Subcutaneous abdominal adipose tissue (tissue), 5 donors: ENCODE measurements around the gene GRM8.

ENCODE experiments used
- H3K27ac ChIP-seq: one replicate; pipeline ENCODE4 v1.7.0; 2013; ENCODE audit warnings: low read depth, mild to moderate bottlenecking, inconsistent platforms, low read length, moderate library complexity
- H3K27me3 ChIP-seq, 5 donors: one replicate each; pipeline ENCODE4 v1.7.0; 2013; ENCODE audit warnings: low read length in 5 of 5, inconsistent platforms in 1 of 5; ENCODE audit not compliant: control insufficient read depth in 5 of 5, insufficient read depth in 4 of 5
- H3K36me3 ChIP-seq, 5 donors: one replicate each; pipeline ENCODE4 v1.7.0; 2013; ENCODE audit warnings: low read length in 5 of 5; ENCODE audit not compliant: control insufficient read depth in 5 of 5, insufficient read depth in 5 of 5
- H3K4me1 ChIP-seq, 5 donors: one replicate each; pipeline ENCODE4 v1.7.0; 2013; ENCODE audit warnings: low read length in 5 of 5, mild to moderate bottlenecking in 3 of 5, moderate library complexity in 1 of 5; ENCODE audit not compliant: control insufficient read depth in 5 of 5, insufficient read depth in 5 of 5
- H3K4me3 ChIP-seq, 5 donors: one replicate each; pipeline ENCODE4 v1.7.0; 2013; ENCODE audit warnings: low read length in 5 of 5, low read depth in 1 of 5
- H3K9ac ChIP-seq, 5 donors: one replicate each; pipeline ENCODE4 v1.7.0; 2013; ENCODE audit warnings: low read length in 5 of 5, mild to moderate bottlenecking in 4 of 5, moderate library complexity in 3 of 5
- H3K9me3 ChIP-seq, 5 donors: one replicate each; pipeline ENCODE4 v1.7.0; 2013; ENCODE audit warnings: low read length in 5 of 5; ENCODE audit not compliant: control insufficient read depth in 5 of 5
- donor health status: healthy.
- donor health status: healthy.
- donor health status: healthy.
- donor health status: healthy.
- donor health status: healthy.

Gene GRM8

DNA sequence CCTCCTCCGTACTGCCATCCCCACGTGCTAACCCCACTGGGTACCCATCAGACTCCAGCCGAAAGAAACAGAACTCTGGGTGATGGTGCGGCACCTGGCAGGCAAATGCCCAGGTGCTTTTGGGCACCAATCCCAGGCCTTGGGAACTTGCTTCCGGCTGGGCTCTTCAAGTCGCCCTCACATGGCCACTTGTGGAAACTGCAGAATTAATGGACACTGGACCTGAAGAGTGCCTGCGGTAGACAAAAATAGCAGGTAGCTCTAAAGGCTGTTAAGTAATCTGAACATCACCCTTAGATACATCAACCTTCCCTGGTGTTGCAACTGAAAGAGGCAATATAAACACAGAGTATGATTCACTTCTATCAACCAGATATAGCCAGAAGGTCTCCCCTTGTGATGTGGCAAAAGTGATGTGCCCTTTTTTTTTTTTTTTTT lies 644.4 kb downstream of the GRM8 start:
- H3K9me3 ChIP-seq: no peaks in the 10 kb centered on the region
- no peaks in the 10 kb centered on the region for H3K27me3 ChIP-seq
- H3K4me3 ChIP-seq: no peak overlapping the region
- H3K36me3 ChIP-seq: no peaks in the 10 kb centered on the region
- no peak overlapping the region for H3K27ac ChIP-seq
- no peak overlapping the region for H3K9ac ChIP-seq
- no peaks in the 10 kb centered on the region for H3K4me1 ChIP-seq

DNA sequence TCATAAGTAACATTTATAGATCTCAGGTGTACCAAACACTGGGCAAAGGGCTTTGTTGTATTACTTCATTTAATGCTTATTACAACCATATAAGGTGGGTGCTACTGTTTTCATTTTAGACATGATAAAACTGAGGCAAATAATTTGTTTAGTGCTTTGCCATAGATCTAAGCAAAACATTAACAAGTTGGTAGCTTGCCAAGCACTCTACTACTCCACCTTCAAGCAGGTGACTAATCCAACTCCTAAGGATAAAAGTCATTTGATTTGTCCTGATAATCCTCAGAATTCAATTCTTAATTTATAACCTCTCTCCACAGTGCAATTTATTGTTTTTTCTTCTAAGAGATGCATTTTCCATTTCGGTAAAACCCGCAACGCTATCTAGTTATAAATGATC lies 646.4 kb downstream of the GRM8 start:
- Histone ChIP-seq H3K9ac (no peak overlapping the region), H3K9me3 (no peaks in the 10 kb centered on the region), H3K4me1 (no peaks in the 10 kb centered on the region), H3K36me3 (no peaks in the 10 kb centered on the region), H3K4me3 (no peak overlapping the region), H3K27ac (no peak overlapping the region), H3K27me3 (no peaks in the 10 kb centered on the region)

DNA sequence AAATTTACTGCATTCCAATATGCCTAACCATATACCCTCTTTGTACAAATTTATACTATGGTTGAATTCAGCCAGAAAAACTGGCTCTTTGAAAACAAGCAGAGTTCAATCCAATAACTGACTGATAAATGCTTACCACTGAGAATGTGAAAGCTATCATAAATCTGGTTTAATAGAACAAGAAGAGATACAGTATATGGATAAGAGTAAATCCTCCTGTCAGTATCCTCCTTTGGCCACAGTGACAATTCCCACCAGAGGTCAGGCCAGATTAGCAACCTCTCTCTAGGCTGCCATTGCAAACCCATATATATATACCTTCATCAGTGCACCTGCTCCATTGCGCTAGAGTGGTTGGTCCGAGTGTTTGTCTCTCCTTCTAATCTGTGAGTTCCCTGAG lies 647.2 kb downstream of the GRM8 start:
- no peaks in the 10 kb centered on the region for H3K27me3 ChIP-seq
- H3K36me3 ChIP-seq: no peaks in the 10 kb centered on the region
- H3K27ac ChIP-seq: no peak overlapping the region
- H3K9ac ChIP-seq: no peak overlapping the region
- no peaks in the 10 kb centered on the region for H3K4me1 ChIP-seq
- H3K9me3 ChIP-seq: no peaks in the 10 kb centered on the region
- no peak overlapping the region for H3K4me3 ChIP-seq

DNA sequence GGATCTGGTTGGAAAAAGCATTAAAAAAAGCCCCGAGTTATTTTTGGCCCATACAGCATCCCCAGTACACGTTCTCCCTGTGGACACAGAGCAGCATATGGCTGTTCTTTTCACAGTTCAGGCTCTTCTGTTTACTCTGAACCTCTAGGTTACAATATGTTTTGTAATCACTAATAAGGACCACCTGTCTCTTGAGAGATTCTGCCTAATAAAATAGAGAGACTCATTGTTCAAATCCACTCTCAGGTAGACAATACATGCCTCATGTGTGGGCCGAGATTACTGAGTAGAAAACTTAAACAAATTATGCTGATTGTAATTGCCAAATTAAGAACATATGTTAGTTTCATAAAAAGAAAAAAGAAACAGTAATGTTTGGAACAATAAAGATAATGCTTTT lies 647.7 kb downstream of the GRM8 start:
- no peaks in the 10 kb centered on the region for H3K27me3 ChIP-seq
- H3K4me3 ChIP-seq: no peak overlapping the region
- no peaks in the 10 kb centered on the region for H3K9me3 ChIP-seq
- no peaks in the 10 kb centered on the region for H3K36me3 ChIP-seq
- no peaks in the 10 kb centered on the region for H3K4me1 ChIP-seq
- no peak overlapping the region for H3K9ac ChIP-seq
- no peak overlapping the region for H3K27ac ChIP-seq

DNA sequence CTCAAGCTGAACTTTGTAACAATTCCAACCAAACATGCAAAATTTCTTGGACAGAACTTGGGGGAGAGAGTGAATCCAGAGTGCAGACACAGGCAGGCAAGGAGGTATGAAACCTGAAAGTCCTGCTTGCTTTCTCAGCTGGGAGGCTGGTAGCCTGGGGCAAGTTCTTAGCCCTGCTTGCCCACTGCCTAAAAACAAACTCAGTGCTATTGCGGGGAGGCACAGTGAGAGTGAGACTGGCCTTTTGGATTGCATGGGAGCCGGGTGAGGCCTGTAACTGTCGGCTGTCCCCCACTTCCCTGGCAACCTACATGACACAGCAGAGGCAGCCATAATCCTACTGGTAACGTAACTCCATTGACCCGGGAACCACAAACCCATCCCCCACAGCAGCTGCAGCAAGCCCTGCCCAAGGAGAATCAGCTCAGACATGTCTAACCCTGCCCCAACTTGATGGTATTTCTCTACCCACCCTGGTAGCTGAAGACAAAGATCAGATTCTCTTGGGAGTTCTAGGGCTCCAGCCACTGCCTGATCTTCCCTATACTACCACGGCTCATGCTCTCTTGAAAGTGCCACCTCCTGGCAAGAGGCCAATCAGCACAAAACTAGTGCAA lies 663.6 kb downstream of the GRM8 start:
- H3K9ac ChIP-seq: no peak overlapping the region
- H3K4me1 ChIP-seq: no peaks in the 10 kb centered on the region
- peaks cover 0 to 14% (median 5%) of the 10 kb centered on the region in 5 donors for H3K9me3 ChIP-seq
- no peaks in the 10 kb centered on the region for H3K27me3 ChIP-seq
- H3K4me3 ChIP-seq: no peak overlapping the region
- no peak overlapping the region for H3K27ac ChIP-seq
- no peaks in the 10 kb centered on the region for H3K36me3 ChIP-seq

DNA sequence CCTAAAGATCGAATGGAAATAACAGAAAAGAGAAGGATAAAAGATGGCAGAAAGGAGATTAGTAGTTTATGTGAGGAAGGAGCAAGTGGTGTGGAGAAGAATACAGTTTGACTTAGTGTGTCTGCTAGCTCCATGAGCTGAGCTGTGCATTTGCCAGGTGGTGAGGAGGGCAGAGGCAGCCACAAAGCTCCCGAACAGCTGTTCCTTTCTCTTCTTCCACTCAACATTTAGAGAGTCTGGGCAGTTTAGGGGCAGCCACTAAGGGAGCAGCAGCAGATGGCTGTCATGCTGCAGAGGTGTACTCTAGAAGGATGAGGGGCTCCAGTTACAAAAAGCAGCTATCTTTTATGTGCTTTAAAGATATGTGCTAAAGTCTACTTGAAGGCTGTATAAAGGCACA lies 674.4 kb downstream of the GRM8 start:
- H3K4me3 ChIP-seq: no peak overlapping the region
- H3K27ac ChIP-seq: no peak overlapping the region
- H3K36me3 ChIP-seq: no peaks in the 10 kb centered on the region
- H3K4me1 ChIP-seq: no peaks in the 10 kb centered on the region
- no peak overlapping the region for H3K9ac ChIP-seq
- no peaks in the 10 kb centered on the region for H3K27me3 ChIP-seq
- no peaks in the 10 kb centered on the region for H3K9me3 ChIP-seq

DNA sequence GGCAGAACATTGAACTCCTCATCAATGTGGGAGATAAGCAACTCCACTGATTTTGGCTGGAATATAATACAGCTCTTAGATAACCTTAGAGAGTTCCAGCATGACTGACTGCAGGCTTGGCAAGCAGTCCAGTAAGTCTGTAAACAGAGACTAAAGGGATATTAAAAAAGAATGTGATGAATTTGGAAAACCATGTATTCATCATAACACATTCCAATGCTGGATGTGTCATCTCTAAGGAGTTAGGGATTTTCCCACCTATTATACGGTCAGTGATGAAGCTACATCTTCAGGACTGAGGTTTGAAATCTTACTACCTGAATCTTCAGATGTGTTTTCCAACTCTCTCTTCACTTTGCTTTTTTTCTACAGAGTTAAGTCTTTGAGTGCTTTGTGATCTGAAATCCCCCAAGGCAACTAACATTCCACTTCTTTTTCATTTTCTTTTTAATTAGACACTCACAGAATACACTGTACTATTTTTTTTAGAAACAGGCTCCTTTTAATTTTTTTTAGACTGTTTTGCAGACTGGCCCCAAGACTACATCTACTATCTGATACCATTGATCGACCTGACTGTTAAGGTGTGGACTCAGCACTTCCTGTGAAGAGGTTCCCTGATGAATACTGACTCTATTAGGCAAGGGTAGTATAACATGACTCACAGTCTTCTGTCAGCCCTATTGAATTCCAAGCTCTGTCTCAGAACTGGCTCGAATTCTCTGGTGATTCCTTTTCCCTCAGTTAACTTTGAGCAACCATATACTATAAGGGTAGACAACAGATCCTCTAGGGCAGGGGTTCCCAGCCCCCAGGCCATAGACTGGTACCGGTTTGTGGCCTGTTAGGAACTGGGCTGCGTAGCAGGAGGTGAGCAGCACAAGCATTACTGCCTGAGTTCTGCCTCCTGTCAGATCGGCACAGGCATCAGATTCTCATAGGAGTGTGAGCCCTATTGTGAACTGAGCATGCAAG lies 678.2 kb downstream of the GRM8 start:
- no peaks in the 10 kb centered on the region for H3K4me1 ChIP-seq
- no peak overlapping the region for H3K27ac ChIP-seq
- no peaks in the 10 kb centered on the region for H3K9me3 ChIP-seq
- no peaks in the 10 kb centered on the region for H3K36me3 ChIP-seq
- H3K4me3 ChIP-seq: no peak overlapping the region
- H3K27me3 ChIP-seq: no peaks in the 10 kb centered on the region
- H3K9ac ChIP-seq: no peak overlapping the region

DNA sequence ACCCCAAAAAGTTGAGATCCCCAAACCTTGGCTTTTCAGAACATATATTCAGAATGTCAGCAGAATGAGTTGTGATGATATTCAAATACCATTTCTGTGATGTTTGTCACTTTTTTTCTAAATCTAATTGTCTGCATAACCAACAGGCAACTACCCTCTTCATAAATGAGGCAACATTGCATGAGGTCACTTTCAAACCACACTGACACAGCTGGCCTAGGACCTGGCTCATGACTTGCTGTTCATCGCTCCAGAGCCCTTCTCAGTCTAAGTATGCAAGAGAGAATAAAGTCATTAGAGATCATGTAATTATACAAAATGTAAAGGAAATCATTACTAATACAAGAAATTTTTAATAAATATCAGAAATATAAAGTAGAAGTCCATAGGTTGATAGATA lies 681.9 kb downstream of the GRM8 start:
- no peaks in the 10 kb centered on the region for H3K9me3 ChIP-seq
- H3K27ac ChIP-seq: no peak overlapping the region
- H3K27me3 ChIP-seq: no peaks in the 10 kb centered on the region
- H3K36me3 ChIP-seq: no peaks in the 10 kb centered on the region
- no peak overlapping the region for H3K9ac ChIP-seq
- no peak overlapping the region for H3K4me3 ChIP-seq
- H3K4me1 ChIP-seq: no peaks in the 10 kb centered on the region

DNA sequence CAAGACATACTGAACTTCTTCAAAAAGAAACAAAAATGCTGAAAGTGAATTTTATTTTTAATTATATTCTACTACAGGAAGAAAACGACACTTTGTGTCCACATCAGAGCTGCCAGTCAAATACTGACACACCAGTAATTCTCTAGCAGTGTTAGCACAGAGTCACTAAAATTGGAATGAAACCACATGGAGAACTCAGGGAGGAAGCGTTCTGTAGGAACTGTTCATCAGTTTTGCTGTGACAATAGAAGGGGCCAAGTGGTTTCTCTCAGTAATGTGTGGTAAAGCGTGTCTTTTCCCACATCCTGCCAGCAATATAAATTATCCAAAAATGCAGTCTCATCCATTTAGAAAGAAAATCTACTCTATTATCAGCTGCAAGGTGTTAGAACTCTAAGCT lies 683.3 kb downstream of the GRM8 start:
- Histone ChIP-seq H3K4me3 (no peak overlapping the region), H3K27ac (no peak overlapping the region), H3K36me3 (no peaks in the 10 kb centered on the region)

DNA sequence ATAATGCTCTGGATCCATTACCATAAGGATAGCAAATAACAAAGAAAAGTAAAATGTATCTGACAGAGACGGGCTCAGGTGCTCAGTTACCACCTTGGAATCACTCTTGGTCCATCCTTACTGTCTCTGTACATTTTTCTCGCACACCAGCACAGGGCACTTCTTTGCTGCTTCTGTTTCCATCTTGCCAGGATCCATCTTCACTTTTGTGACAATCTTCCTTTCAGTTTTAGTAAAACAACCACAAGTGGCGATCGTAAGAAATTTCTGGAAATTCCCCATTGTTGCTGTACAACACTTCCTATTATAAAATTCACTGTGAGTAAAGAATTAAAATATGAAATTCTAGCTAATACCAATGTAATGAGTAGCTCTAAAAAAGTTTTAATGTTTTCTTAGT lies 695.5 kb downstream of the GRM8 start:
- H3K4me3 ChIP-seq: no peak overlapping the region
- no peaks in the 10 kb centered on the region for H3K9me3 ChIP-seq
- H3K4me1 ChIP-seq: no peaks in the 10 kb centered on the region
- H3K36me3 ChIP-seq: no peaks in the 10 kb centered on the region
- no peak overlapping the region for H3K27ac ChIP-seq
- no peaks in the 10 kb centered on the region for H3K27me3 ChIP-seq
- no peak overlapping the region for H3K9ac ChIP-seq

More for the DNA sequence above, 683.3 kb downstream of the GRM8 start:
- Histone ChIP-seq H3K4me1 (no peaks in the 10 kb centered on the region), H3K27me3 (no peaks in the 10 kb centered on the region), H3K9ac (no peak overlapping the region), H3K9me3 (no peaks in the 10 kb centered on the region)
